Testis (tissue), 3 donors: Measurements from ENCODE around the gene PCSK6. TPM values are rescaled to one million over a fixed set of nuclear protein-coding genes. Genes with fewer than 3 reads are reported as not detected.

Experiments used
- DNase-seq: peaks from one replicate; pipeline ENCODE4 v3.0.0-alpha.2; 2019
- H3K27ac ChIP-seq, 2 donors: fragments of 200-600 bp; sonication (generic); one replicate each; pipeline ENCODE4 v1.5.1; 2019
- H3K27me3 ChIP-seq: fragments of 200-600 bp; sonication (generic); one replicate; pipeline ENCODE4 v1.5.1; 2019
- H3K36me3 ChIP-seq: fragments of 200-600 bp; sonication (generic); one replicate; pipeline ENCODE4 v1.5.1; 2017; ENCODE audit warnings: low read depth; ENCODE audit errors: missing control alignments
- H3K4me1 ChIP-seq: fragments of 200-600 bp; sonication (generic); one replicate; pipeline ENCODE4 v1.5.1; 2019
- H3K4me3 ChIP-seq, 2 donors: fragments of 200-600 bp; sonication (generic); one replicate each; pipeline ENCODE4 v1.5.1; 2017 to 2019
- H3K9me3 ChIP-seq: fragments of 200-600 bp; sonication (generic); one replicate; pipeline ENCODE4 v1.5.1; 2017
- POLR2A ChIP-seq: fragments of 450-650 bp; IDR thresholded peaks from one replicate; pipeline ENCODE4 v1.6.1; 2017; ENCODE audit warnings: antibody characterized with exemption, mild to moderate bottlenecking, moderate library complexity
- WGBS, 2 donors: methylation state at CpG; one replicate each; pipeline ENCODE4 v1.1.5; 2018; 5-methylcytosine and 5-hydroxymethylcytosine counted together
- intact Hi-C: fragments of 100-400 bp; cut with DNase I; formaldehyde crosslinking; loops from one replicate; pipeline ENCODE4 v1.15.1; 2023; ENCODE audit warnings: low total_unique reads
- polyA plus RNA-seq: library from polyadenylated mRNA; stranded (reverse); fragments of 350-450 nt; fragmentation: Illumina TruSeq; extraction: RNeasy Lipid Tissue Mini Kit (QIAGEN cat#74804); gene quantifications from one replicate; pipeline ENCODE4 v1.2.3, GENCODE V29; 2014; ENCODE audit warnings: low read depth, low replicate concordance; ENCODE audit not compliant: insufficient read depth
- total RNA-seq, 2 donors: library from RNA; depleted of rRNA; stranded (reverse); fragments of >200 nt; gene quantifications; one replicate each; pipeline ENCODE4 v1.2.3, GENCODE V29; 2016
- TF ChIP-seq, protein P1 (sequence below), 3 experiments: fragments of 450-650 bp in 2 of 3; fragments of 200-600 bp in 1 of 3; sonication (generic) in 1 of 3; IDR thresholded peaks; one replicate each; pipeline ENCODE4 v1.5.1; 2016 to 2019; ENCODE audit warnings: antibody characterized with exemption in 3 of 3, mild to moderate bottlenecking in 2 of 3, moderate library complexity in 1 of 3

PCSK6 gene
- total and polyA plus RNA-seq, 3 donors from 2014 or later: 43.9 to 156 (median 95.4) TPM

DNA sequence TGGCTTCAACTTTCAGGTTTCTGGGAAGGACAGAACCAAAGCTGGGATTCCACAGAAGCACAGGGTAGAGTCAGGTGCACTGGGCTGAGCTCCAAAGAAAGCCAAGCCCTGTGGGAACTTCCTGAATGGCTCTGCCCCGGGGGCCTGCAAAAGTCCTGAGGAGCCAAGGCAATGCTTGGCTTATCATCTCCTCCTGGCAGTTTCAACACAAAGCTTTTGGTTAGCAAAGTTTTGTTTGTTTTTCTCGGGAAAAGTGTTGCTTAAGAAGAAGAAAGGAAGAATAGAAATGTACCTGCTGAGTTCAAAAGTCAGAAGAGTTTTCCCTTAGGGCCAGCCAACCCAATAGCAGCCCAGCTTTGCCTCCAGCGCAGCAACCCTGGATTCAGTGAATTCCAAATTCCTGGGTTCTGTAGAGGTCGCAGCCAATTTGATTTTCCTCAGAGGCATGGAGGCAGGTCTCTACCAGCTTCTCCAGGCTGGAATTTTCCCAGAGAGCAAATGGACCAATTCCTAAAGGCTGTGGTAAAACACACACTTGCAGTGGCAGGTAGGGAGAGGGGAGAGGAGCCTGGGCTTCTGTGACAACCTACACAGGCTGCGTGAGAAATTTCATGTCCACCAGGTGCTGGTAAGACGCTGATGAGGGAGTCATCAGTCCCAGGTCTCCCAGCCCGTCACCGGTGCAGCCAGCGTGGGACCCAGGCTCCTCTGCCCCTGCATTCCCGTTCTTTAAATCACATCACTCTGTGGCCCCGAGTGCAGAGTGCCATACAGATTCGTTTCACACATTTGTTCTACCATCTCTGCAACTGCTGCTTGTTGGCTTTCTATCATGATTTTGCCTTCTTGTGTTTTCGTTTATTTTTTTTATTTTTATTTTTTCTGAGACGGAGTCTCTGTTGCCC is 140.2 kb downstream of the PCSK6 start:
- DNase-seq: no peak
- Histone ChIP-seq H3K36me3 (no peaks in the 10 kb centered on the region), H3K4me1 (peaks cover 10% of the 10 kb centered on the region), H3K27me3 (no peaks in the 10 kb centered on the region), H3K9me3 (no peaks in the 10 kb centered on the region), H3K4me3 (no peak overlapping the region), H3K27ac (no peak overlapping the region)
- 83 to 88% methylated on average over 14 of the region's 14 CpGs for WGBS, 2 donors
- intact Hi-C loops: no loop called here
- TF ChIP-seq, protein P1, sequence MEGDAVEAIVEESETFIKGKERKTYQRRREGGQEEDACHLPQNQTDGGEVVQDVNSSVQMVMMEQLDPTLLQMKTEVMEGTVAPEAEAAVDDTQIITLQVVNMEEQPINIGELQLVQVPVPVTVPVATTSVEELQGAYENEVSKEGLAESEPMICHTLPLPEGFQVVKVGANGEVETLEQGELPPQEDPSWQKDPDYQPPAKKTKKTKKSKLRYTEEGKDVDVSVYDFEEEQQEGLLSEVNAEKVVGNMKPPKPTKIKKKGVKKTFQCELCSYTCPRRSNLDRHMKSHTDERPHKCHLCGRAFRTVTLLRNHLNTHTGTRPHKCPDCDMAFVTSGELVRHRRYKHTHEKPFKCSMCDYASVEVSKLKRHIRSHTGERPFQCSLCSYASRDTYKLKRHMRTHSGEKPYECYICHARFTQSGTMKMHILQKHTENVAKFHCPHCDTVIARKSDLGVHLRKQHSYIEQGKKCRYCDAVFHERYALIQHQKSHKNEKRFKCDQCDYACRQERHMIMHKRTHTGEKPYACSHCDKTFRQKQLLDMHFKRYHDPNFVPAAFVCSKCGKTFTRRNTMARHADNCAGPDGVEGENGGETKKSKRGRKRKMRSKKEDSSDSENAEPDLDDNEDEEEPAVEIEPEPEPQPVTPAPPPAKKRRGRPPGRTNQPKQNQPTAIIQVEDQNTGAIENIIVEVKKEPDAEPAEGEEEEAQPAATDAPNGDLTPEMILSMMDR (IDR thresholded peaks at IDR 0.05): no peak
- no peak for TF ChIP-seq POLR2A

DNA sequence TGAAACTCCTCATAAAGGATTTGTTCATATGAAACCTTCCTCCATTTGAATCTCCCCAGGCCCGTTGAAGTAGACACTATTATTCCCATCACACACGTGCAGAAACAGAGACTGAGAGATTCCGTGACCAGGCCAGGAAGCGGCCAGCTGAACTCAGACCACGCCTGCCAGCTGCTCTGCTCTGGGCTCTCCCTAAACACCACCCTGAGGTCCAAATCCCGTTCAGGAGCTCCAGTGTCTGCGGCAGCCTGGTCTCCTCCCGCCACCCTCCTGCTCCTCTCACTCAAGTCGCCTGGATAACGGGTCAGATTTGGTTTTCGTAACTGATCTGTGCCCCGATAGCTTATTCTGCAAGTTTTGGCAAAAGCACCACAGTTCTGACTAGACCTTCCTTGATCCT is 140.9 kb downstream of the PCSK6 start:
- H3K27me3 ChIP-seq: no peaks in the 10 kb centered on the region
- intact Hi-C loops: no loop called here
- H3K36me3 ChIP-seq: no peaks in the 10 kb centered on the region
- peaks cover 10% of the 10 kb centered on the region for H3K4me1 ChIP-seq
- no peak for DNase-seq
- no peaks in the 10 kb centered on the region for H3K9me3 ChIP-seq
- WGBS, 2 donors: 80 to 84% methylated on average over 12 of the region's 12 CpGs
- no peak overlapping the region for H3K27ac ChIP-seq
- no peak overlapping the region for H3K4me3 ChIP-seq
- TF ChIP-seq, protein P1 (IDR thresholded peaks at IDR 0.05): no peak
- TF ChIP-seq POLR2A: no peak

DNA sequence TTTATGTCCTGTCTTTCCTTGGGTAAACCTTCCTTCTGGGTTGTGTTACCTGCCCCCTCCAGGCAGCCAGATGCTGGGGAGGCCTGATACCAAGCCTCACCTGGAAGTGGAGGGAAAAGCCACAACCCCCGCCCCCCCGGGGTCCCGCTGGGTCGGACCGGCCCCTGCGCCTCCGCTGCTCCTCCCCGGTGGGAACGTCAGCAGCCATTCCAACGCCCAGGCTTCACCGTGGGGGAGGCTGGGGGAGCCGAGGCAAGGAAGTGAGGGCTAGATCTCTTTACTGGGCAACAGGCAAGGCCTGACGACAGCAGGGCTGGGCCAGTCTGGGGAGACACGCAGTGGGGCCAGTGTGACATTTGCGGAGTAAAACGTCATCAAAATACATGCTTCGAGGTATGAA is 141.5 kb downstream of the PCSK6 start:
- H3K27me3 ChIP-seq: no peaks in the 10 kb centered on the region
- H3K4me3 ChIP-seq: no peak overlapping the region
- TF ChIP-seq, protein P1 (IDR thresholded peaks at IDR 0.05): no peak
- TF ChIP-seq POLR2A: no peak
- WGBS, 2 donors: 88 to 92% methylated on average over 6 to 17 of the region's 17 CpGs
- H3K27ac ChIP-seq: no peak overlapping the region
- no peaks in the 10 kb centered on the region for H3K9me3 ChIP-seq
- no peaks in the 10 kb centered on the region for H3K36me3 ChIP-seq
- peaks cover 10% of the 10 kb centered on the region for H3K4me1 ChIP-seq
- intact Hi-C loops: no loop called here
- no peak for DNase-seq

DNA sequence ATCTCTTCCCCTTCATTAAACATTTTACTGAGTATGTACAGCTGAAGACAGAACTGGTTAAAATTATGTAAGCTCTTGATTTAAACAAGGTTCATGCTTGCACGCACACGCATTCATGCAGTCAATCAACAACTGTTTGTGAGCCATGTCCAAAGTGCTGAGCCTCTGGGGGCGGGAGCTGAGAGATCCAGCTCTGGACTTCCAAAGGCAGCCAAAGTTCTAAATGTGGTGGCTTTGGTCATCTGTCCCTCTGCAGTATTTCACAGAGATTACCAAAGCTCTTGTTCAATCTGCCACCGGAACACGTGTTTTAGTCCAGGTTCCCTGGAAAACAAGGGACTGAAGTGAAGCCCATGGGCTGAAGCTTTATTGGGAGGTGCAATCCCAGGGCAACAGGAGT is 142.1 kb downstream of the PCSK6 start:
- no peaks in the 10 kb centered on the region for H3K36me3 ChIP-seq
- DNase-seq: no peak
- no peaks in the 10 kb centered on the region for H3K27me3 ChIP-seq
- H3K9me3 ChIP-seq: no peaks in the 10 kb centered on the region
- 80 to 81% methylated on average over 5 of the region's 5 CpGs for WGBS, 2 donors
- H3K27ac ChIP-seq: no peak overlapping the region
- intact Hi-C loops: no loop called here
- H3K4me3 ChIP-seq: no peak overlapping the region
- TF ChIP-seq, protein P1 (IDR thresholded peaks at IDR 0.05): no peak
- no peak for TF ChIP-seq POLR2A
- H3K4me1 ChIP-seq: peaks cover 10% of the 10 kb centered on the region

DNA sequence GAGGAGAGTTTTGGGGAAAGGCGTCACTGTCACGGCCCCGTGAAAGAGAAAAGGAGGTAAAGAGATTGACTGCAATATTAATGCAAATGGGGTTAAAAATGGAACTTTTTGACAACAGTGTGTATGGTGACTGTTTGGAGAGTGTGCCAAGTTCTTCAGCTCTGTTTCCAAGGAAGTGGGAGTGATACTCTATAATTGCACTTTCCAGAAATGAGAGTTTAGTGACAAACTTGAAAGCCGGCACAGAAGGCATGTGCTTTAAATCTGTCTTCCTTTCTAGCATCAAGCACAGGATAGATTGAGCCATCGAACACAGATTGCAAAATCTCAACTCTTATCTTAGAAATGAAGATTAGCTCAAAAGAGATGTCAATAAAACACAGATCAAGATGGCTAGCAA is 142.6 kb downstream of the PCSK6 start:
- 54 to 72% methylated on average over 5 of the region's 5 CpGs for WGBS, 2 donors
- Histone ChIP-seq H3K27ac (no peak overlapping the region), H3K27me3 (no peaks in the 10 kb centered on the region), H3K36me3 (no peaks in the 10 kb centered on the region), H3K9me3 (no peaks in the 10 kb centered on the region), H3K4me1 (peaks cover 10% of the 10 kb centered on the region), H3K4me3 (no peak overlapping the region)
- intact Hi-C loops: no loop called here
- DNase-seq: no peak
- no peak for TF ChIP-seq POLR2A
- TF ChIP-seq, protein P1 (IDR thresholded peaks at IDR 0.05): no peak
